Fibroblast of lung (primary cell): ENCODE data around the gene CD164L2. TPM values are rescaled to one million over a fixed set of nuclear protein-coding genes. Genes with fewer than 3 reads are reported as not detected.

ENCODE experiments used
- DNase-seq, 2 donors: peaks; one replicate each; pipeline versions ENCODE4 v3.0.0 to v3.0.0-alpha.2; 2010; ENCODE audit warnings: low read depth in 2 of 2
- H2AFZ ChIP-seq: 2 replicates; pipeline ENCODE4 v1.5.1; 2012; ENCODE audit warnings: low read length, control low read depth, inconsistent platforms
- H3K27ac ChIP-seq: 2 replicates; pipeline ENCODE4 v1.5.1; 2011; ENCODE audit warnings: low read length, control low read depth; ENCODE audit not compliant: insufficient read depth
- H3K27me3 ChIP-seq: 2 replicates; pipeline ENCODE4 v1.5.1; 2011; ENCODE audit warnings: mild to moderate bottlenecking, low read length; ENCODE audit not compliant: control insufficient read depth, insufficient read depth
- H3K36me3 ChIP-seq: 2 replicates; pipeline ENCODE4 v1.5.1; 2011; ENCODE audit warnings: low read length; ENCODE audit not compliant: control insufficient read depth, insufficient read depth
- H3K4me1 ChIP-seq: 2 replicates; pipeline ENCODE4 v1.5.1; 2011; ENCODE audit warnings: low read length; ENCODE audit not compliant: control insufficient read depth, insufficient read depth; ENCODE audit errors: extremely low read depth
- H3K4me2 ChIP-seq: 2 replicates; pipeline ENCODE4 v1.5.1; 2011; ENCODE audit warnings: low read length, control low read depth; ENCODE audit not compliant: insufficient read depth; ENCODE audit errors: extremely low read depth
- H3K4me3 ChIP-seq, 4 experiments: fragments of 200-600 bp in 1 of 4; sonication (generic) in 1 of 4; replicated peaks in 1 of 4; 2 replicates each; pipeline ENCODE4 v1.5.1; 2011 to 2016; ENCODE audit warnings: low read length in 4 of 4, low read depth in 3 of 4, mild to moderate bottlenecking in 3 of 4, control low read depth in 2 of 4, inconsistent platforms in 1 of 4, mixed read lengths in 1 of 4; ENCODE audit not compliant: insufficient read depth in 1 of 4; ENCODE audit errors: control extremely low read depth in 1 of 4
- H3K79me2 ChIP-seq: 2 replicates; pipeline ENCODE4 v1.5.1; 2012; ENCODE audit warnings: mild to moderate bottlenecking, low read length, inconsistent platforms; ENCODE audit not compliant: control insufficient read depth, insufficient read depth
- H3K9ac ChIP-seq: 2 replicates; pipeline ENCODE4 v1.5.1; 2011; ENCODE audit warnings: mild to moderate bottlenecking, low read length, control low read depth; ENCODE audit not compliant: insufficient read depth
- H3K9me3 ChIP-seq: 2 replicates; pipeline ENCODE4 v1.5.1; 2012; ENCODE audit warnings: low read depth, low read length; ENCODE audit not compliant: control insufficient read depth, insufficient read depth
- H4K20me1 ChIP-seq: 2 replicates; pipeline ENCODE4 v1.5.1; 2011; ENCODE audit warnings: low read length; ENCODE audit not compliant: control insufficient read depth, insufficient read depth; ENCODE audit errors: extremely low read depth
- CTCF ChIP-seq, 2 donors: IDR thresholded peaks in 1 of 2; conservative IDR thresholded peaks in 1 of 2; 1 replicate in 1 of 2; 2 replicates in 1 of 2; pipeline ENCODE4 v1.5.1; 2011 to 2012; ENCODE audit warnings: low read length in 2 of 2, control low read depth in 1 of 2, inconsistent platforms in 1 of 2, low read depth in 1 of 2, mild to moderate bottlenecking in 1 of 2
- EZH2 ChIP-seq: IDR thresholded peaks from 2 replicates; pipeline ENCODE4 v1.5.1; 2012; ENCODE audit warnings: low read length, control low read depth, mild to moderate bottlenecking; ENCODE audit errors: missing control alignments
- polyA plus RNA-seq, 2 donors: library from polyadenylated mRNA; depleted of rRNA in 1 of 2; stranded (reverse) in 1 of 2; unstranded in 1 of 2; fragments of >200 nt; gene quantifications; 2 replicates each; pipeline ENCODE4 v1.2.1, GENCODE V29; 2011 to 2012; ENCODE audit warnings: missing spikeins in 1 of 2
- total RNA-seq: library from RNA; depleted of rRNA; stranded (reverse); fragments of >200 nt; gene quantifications from 2 replicates; pipeline ENCODE4 v1.2.1, GENCODE V29; 2014

CD164L2 gene
- total and polyA plus RNA-seq, 2 donors (not counting 1 experiment from before 2014, with no cell fraction given): not detected

- Histone ChIP-seq H3K4me2 (no peak overlapping the region), H3K36me3 (no peaks in the 10 kb centered on the region), H3K27me3 (peaks cover 4% of the 10 kb centered on the region), H3K9me3 (no peaks in the 10 kb centered on the region), H4K20me1 (no peaks in the 10 kb centered on the region), H3K79me2 (no peaks in the 10 kb centered on the region), H3K4me1 (peaks cover 2% of the 10 kb centered on the region), H3K9ac (no peak overlapping the region), H3K27ac (no peak overlapping the region), H2AFZ (no peak overlapping the region), H3K4me3 (no peak overlapping the region)
- TF ChIP-seq CTCF (conservative IDR thresholded peaks at IDR 0.05 in 1 of 2, IDR thresholded peaks at IDR 0.05 in 1 of 2; ENCODE audit: low read depth in 1 of 2, low read length in 2 of 2): no peak
- TF ChIP-seq EZH2: no peak
- DNase-seq: no peak
These were observed 10.9 kb downstream of the CD164L2 start for GRCh38 chr1:27372022-27372807.

- DNase-seq: peak in 1 of 2 donors; percentile 53
- no peaks in the 10 kb centered on the region for H4K20me1 ChIP-seq
- TF ChIP-seq EZH2 (no peak), CTCF (conservative IDR thresholded peaks at IDR 0.05 in 1 of 2, IDR thresholded peaks at IDR 0.05 in 1 of 2; ENCODE audit: low read depth in 1 of 2, low read length in 2 of 2) (peak; percentile 34 to 48)
These were observed 14.1 kb downstream of the CD164L2 start for GRCh38 chr1:27368869-27369582.

GRCh38 chr1:27367160-27367650, 15.9 kb downstream of the CD164L2 start:
- H3K4me3 ChIP-seq: peak overlapping the region; percentile 73 to 88 (median 80)
- peak overlapping the region; percentile 83 for H2AFZ ChIP-seq
- H3K36me3 ChIP-seq: peaks cover 14% of the 10 kb centered on the region
- H3K9me3 ChIP-seq: no peaks in the 10 kb centered on the region
- peaks cover 11% of the 10 kb centered on the region for H3K4me1 ChIP-seq
- DNase-seq: no peak
- H3K27me3 ChIP-seq: no peaks in the 10 kb centered on the region
- H3K27ac ChIP-seq: peak overlapping the region; percentile 92
- H4K20me1 ChIP-seq: no peaks in the 10 kb centered on the region
- H3K79me2 ChIP-seq: peaks cover 10% of the 10 kb centered on the region
- peak overlapping the region; percentile 89 for H3K9ac ChIP-seq
- TF ChIP-seq CTCF (conservative IDR thresholded peaks at IDR 0.05 in 1 of 2, IDR thresholded peaks at IDR 0.05 in 1 of 2; ENCODE audit: low read depth in 1 of 2, low read length in 2 of 2) (peak in 1 of 2 donors; percentile 6), EZH2 (no peak)
- H3K4me2 ChIP-seq: peak overlapping the region; percentile 80

More at GRCh38 chr1:27368869-27369582, 14.1 kb downstream of the CD164L2 start:
- Histone ChIP-seq H3K4me3 (no peak overlapping the region), H3K9me3 (no peaks in the 10 kb centered on the region), H3K4me1 (peaks cover 11% of the 10 kb centered on the region), H3K79me2 (peaks cover 10% of the 10 kb centered on the region), H3K4me2 (no peak overlapping the region), H3K27ac (no peak overlapping the region), H3K27me3 (no peaks in the 10 kb centered on the region), H3K36me3 (peaks cover 7% of the 10 kb centered on the region), H3K9ac (no peak overlapping the region), H2AFZ (no peak overlapping the region)
